H1 (cell line): Measurements from ENCODE around the gene NME4. TPM values are rescaled to one million over a fixed set of nuclear protein-coding genes. Genes with fewer than 3 reads are reported as not detected.

Experiments
- CTCF ChIA-PET: fragments of 300-600 bp; sonication (Branson Sonifier 250); formaldehyde crosslinking; loops from one replicate; lab custom pipeline; 2021; ENCODE audit not compliant: partially characterized antibody; lab: Charles Lee
- POLR2A ChIA-PET: fragments of 300-600 bp; sonication (Branson Sonifier 250); formaldehyde crosslinking; loops from one replicate; lab custom pipeline; 2021; ENCODE audit warnings: inconsistent platforms; ENCODE audit not compliant: partially characterized antibody; lab: Charles Lee
- DNase-seq, 2 experiments: peaks; one replicate each; pipeline versions ENCODE4 v3.0.0 to v3.0.0-alpha.2; 2010 to 2022; ENCODE audit warnings: low spot score in 2 of 2, low read depth in 1 of 2, mixed read lengths in 1 of 2
- FAIRE-seq: peaks from 2 replicates; lab custom pipeline; 2011; peaks lifted over from hg19 to GRCh38; lab: Jason Lieb, UNC
- H2AFZ ChIP-seq: 2 replicates; pipeline ENCODE4 v1.8.1; 2012; ENCODE audit warnings: low read length, inconsistent platforms
- H2AK5ac ChIP-seq: 2 replicates; pipeline ENCODE4 v1.6.1; 2013; ENCODE audit warnings: low read depth, low read length
- H2BK120ac ChIP-seq: replicated peaks from 2 replicates; pipeline ENCODE3; 2013; ENCODE audit warnings: low read depth, low read length, inconsistent platforms
- H2BK12ac ChIP-seq: 2 replicates; pipeline ENCODE4 v1.6.1; 2013; ENCODE audit warnings: low read depth, low read length
- H2BK15ac ChIP-seq: 2 replicates; pipeline ENCODE4 v1.6.1; 2013; ENCODE audit warnings: low read length
- H2BK20ac ChIP-seq: 2 replicates; pipeline ENCODE4 v1.6.1; 2013; ENCODE audit warnings: low read length
- H2BK5ac ChIP-seq: 2 replicates; pipeline ENCODE4 v1.6.1; 2013; ENCODE audit warnings: low read depth, low read length
- H3K14ac ChIP-seq: 2 replicates; pipeline ENCODE4 v1.6.1; 2013; ENCODE audit warnings: inconsistent platforms; ENCODE audit not compliant: insufficient read length
- H3K18ac ChIP-seq: 2 replicates; pipeline ENCODE4 v1.6.1; 2013; ENCODE audit warnings: low read length; ENCODE audit errors: extremely low read depth
- H3K23ac ChIP-seq: 2 replicates; pipeline ENCODE4 v1.6.1; 2013; ENCODE audit warnings: inconsistent platforms; ENCODE audit not compliant: insufficient read length
- H3K23me2 ChIP-seq: 2 replicates; pipeline ENCODE4 v1.6.1; 2013; ENCODE audit warnings: low read depth, low read length
- H3K27ac ChIP-seq: 2 replicates; pipeline ENCODE4 v1.6.1; 2011; ENCODE audit warnings: low read depth, low read length, inconsistent platforms
- H3K27me3 ChIP-seq, 4 experiments: replicated peaks in 1 of 4; 1 replicate in 1 of 4; 2 replicates in 3 of 4; pipeline versions ENCODE4 v1.6.1 to v1.8.1; 2011 to 2013; ENCODE audit warnings: low read length in 3 of 4, mild to moderate bottlenecking in 3 of 4, inconsistent platforms in 2 of 4, mixed read lengths in 2 of 4, moderate library complexity in 1 of 4; ENCODE audit not compliant: control insufficient read depth in 3 of 4, insufficient read depth in 3 of 4; ENCODE audit errors: extremely low read depth in 1 of 4
- H3K36me3 ChIP-seq, 4 experiments: 2 replicates each; pipeline versions ENCODE4 v1.6.1 to v1.8.1; 2011 to 2013; ENCODE audit warnings: mild to moderate bottlenecking in 4 of 4, low read length in 3 of 4, moderate library complexity in 2 of 4, control low read depth in 1 of 4, inconsistent platforms in 1 of 4; ENCODE audit not compliant: insufficient read depth in 4 of 4, control insufficient read depth in 2 of 4
- H3K4ac ChIP-seq: replicated peaks from 2 replicates; pipeline ENCODE3; 2013; ENCODE audit warnings: low read length, low read depth, mixed read lengths, inconsistent platforms; ENCODE audit not compliant: insufficient read length
- H3K4me1 ChIP-seq, 4 experiments: replicated peaks in 1 of 4; 1 replicate in 1 of 4; 2 replicates in 3 of 4; pipeline versions ENCODE4 v1.6.1 to v1.8.1; 2011 to 2013; ENCODE audit warnings: low read length in 3 of 4, inconsistent platforms in 2 of 4, mixed read lengths in 1 of 4; ENCODE audit not compliant: insufficient read depth in 4 of 4, control insufficient read depth in 3 of 4
- H3K4me2 ChIP-seq, 2 experiments: 2 replicates each; pipeline versions ENCODE4 v1.6.1 to v1.8.1; 2011 to 2013; ENCODE audit warnings: low read depth in 2 of 2, low read length in 2 of 2, control low read depth in 1 of 2, inconsistent platforms in 1 of 2, mild to moderate bottlenecking in 1 of 2; ENCODE audit not compliant: insufficient read depth in 1 of 2
- H3K4me3 ChIP-seq, 4 experiments: fragments of 200-600, 300-600 bp in 1 of 4; sonication (generic), shearing (Covaris generic), sonication (Bioruptor Twin) in 1 of 4; 2 replicates each; pipeline versions ENCODE4 v1.5.1 to v1.8.1; 2011 to 2016; ENCODE audit warnings: low read length in 4 of 4, low read depth in 3 of 4, control low read depth in 2 of 4, inconsistent platforms in 2 of 4, mild to moderate bottlenecking in 2 of 4, mixed read lengths in 1 of 4, moderate library complexity in 1 of 4; ENCODE audit not compliant: insufficient read depth in 2 of 4; ENCODE audit errors: extremely low read depth in 1 of 4
- H3K56ac ChIP-seq: replicated peaks from 2 replicates; pipeline ENCODE3; 2013; ENCODE audit warnings: low read depth, mild to moderate bottlenecking, mixed read lengths, low read length, inconsistent platforms; ENCODE audit not compliant: insufficient read length
- H3K79me1 ChIP-seq: 2 replicates; pipeline ENCODE4 v1.6.1; 2013; ENCODE audit warnings: low read depth, low read length, control low read depth
- H3K79me2 ChIP-seq, 2 experiments: 2 replicates each; pipeline versions ENCODE4 v1.6.1 to v1.8.1; 2012 to 2013; ENCODE audit warnings: low read length in 2 of 2, mild to moderate bottlenecking in 2 of 2, inconsistent platforms in 1 of 2; ENCODE audit not compliant: insufficient read depth in 2 of 2, control insufficient read depth in 1 of 2
- H3K9ac ChIP-seq, 4 experiments: replicated peaks in 1 of 4; 1 replicate in 1 of 4; 2 replicates in 3 of 4; pipeline versions ENCODE4 v1.6.1 to v1.8.1; 2011 to 2013; ENCODE audit warnings: low read depth in 3 of 4, low read length in 3 of 4, control low read depth in 2 of 4, mild to moderate bottlenecking in 2 of 4, moderate library complexity in 2 of 4, inconsistent platforms in 1 of 4; ENCODE audit errors: extremely low read depth in 1 of 4
- H3K9me3 ChIP-seq, 2 experiments: 2 replicates each; pipeline versions ENCODE4 v1.6.1 to v1.8.1; 2012 to 2013; ENCODE audit warnings: mild to moderate bottlenecking in 2 of 2, moderate library complexity in 2 of 2, control low read depth in 1 of 2, inconsistent platforms in 1 of 2, low read depth in 1 of 2, low read length in 1 of 2, mixed read lengths in 1 of 2; ENCODE audit not compliant: insufficient read depth in 2 of 2
- H4K20me1 ChIP-seq, 2 experiments: replicated peaks in 1 of 2; 2 replicates each; pipeline versions ENCODE3 to v1.8.1; 2011 to 2013; ENCODE audit warnings: inconsistent platforms in 2 of 2, low read length in 2 of 2, mild to moderate bottlenecking in 1 of 2; ENCODE audit not compliant: insufficient read depth in 2 of 2, control insufficient read depth in 1 of 2
- H4K5ac ChIP-seq: 2 replicates; pipeline ENCODE4 v1.6.1; 2013; ENCODE audit warnings: low read length, low read depth, mixed read lengths, inconsistent platforms; ENCODE audit not compliant: insufficient read length
- H4K8ac ChIP-seq: 2 replicates; pipeline ENCODE4 v1.8.0; 2013; ENCODE audit warnings: mild to moderate bottlenecking, moderate library complexity, low read length, inconsistent platforms; ENCODE audit not compliant: insufficient read depth; ENCODE audit errors: extremely low read depth
- H4K91ac ChIP-seq: replicated peaks from 2 replicates; pipeline ENCODE3; 2013; ENCODE audit warnings: low read length, mixed read lengths, inconsistent platforms; ENCODE audit not compliant: insufficient read length
- CEBPB ChIP-seq: IDR thresholded peaks from 2 replicates; pipeline ENCODE4 v1.6.1; 2012; ENCODE audit warnings: low read depth, low read length
- GABPA ChIP-seq: IDR thresholded peaks from 2 replicates; pipeline ENCODE4 v1.6.1; 2011; ENCODE audit warnings: mild to moderate bottlenecking, low read length, moderate library complexity, borderline replicate concordance; ENCODE audit not compliant: insufficient read depth
- KDM5A ChIP-seq: fragments of 200-600 bp; IDR thresholded peaks from 2 replicates; pipeline ENCODE4 v1.7.1; 2012; ENCODE audit warnings: mild to moderate bottlenecking, low read length, inconsistent platforms, mixed read lengths
- WGBS, 2 experiments: shearing (Covaris generic) in 1 of 2; methylation state at CpG; one replicate each; pipeline versions ENCODE4 v1.1.6 to v1.1.7; 2013 to 2015; ENCODE audit warnings: low lambda C conversion rate in 2 of 2, mixed read lengths in 2 of 2, inconsistent platforms in 1 of 2, low coverage in 1 of 2, missing lambda C conversion rate in 1 of 2; ENCODE audit not compliant: insufficient replicate concordance in 2 of 2, insufficient coverage in 1 of 2, insufficient read length in 1 of 2; ENCODE audit errors: extremely low coverage in 1 of 2, missing lambda C conversion rate in 1 of 2; 5-methylcytosine and 5-hydroxymethylcytosine counted together
- polyA plus RNA-seq, 7 experiments: library from polyadenylated mRNA; depleted of rRNA in 3 of 7; stranded (reverse) in 5 of 7; unstranded in 2 of 7; fragments of >200 nt in 5 of 7; fragments of 200-250 nt in 2 of 7; gene quantifications; 1 replicate in 5 of 7; 2 replicates in 1 of 7; 4 replicates in 1 of 7; pipeline versions ENCODE4 v1.2.1 to v1.2.3, GENCODE V29; 2011 to 2013; ENCODE audit warnings: missing spikeins in 2 of 7, mixed read lengths in 2 of 7
- total RNA-seq: library from RNA; stranded (reverse); fragmentation: NEBNext Ultra II Directional; extraction: Animal tissue kit (Norgen Biotek cat#: 25700); gene quantifications from 2 replicates; pipeline ENCODE4 v1.2.1, GENCODE V29; 2021

The NME4 gene
- total and polyA plus RNA-seq, 2 of the 8 experiments (the other 6 are each of a cell fraction or from before 2014, with no cell fraction given): 408 to 863 TPM

GRCh38 chr16:359067-359763 is 37.8 kb upstream of the NME4 start:
- Histone ChIP-seq H2BK15ac (no peak overlapping the region), H3K79me2 (no peaks in the 10 kb centered on the region), H3K9ac (no peak overlapping the region), H2BK120ac (no peak overlapping the region), H4K91ac (no peak overlapping the region), H3K79me1 (no peaks in the 10 kb centered on the region), H2BK12ac (no peak overlapping the region), H2BK20ac (no peak overlapping the region), H4K5ac (no peak overlapping the region), H3K4me1 (no peaks in the 10 kb centered on the region; a peak in 2 of 7 replicates), H3K14ac (no peak overlapping the region), H3K4me2 (no peak overlapping the region), H3K4ac (no peak overlapping the region), H3K27ac (no peak overlapping the region), H2BK5ac (no peak overlapping the region), H4K8ac (no peak overlapping the region), H3K4me3 (no peak overlapping the region), H3K18ac (no peak overlapping the region), H3K23me2 (no peaks in the 10 kb centered on the region), H2AFZ (no peak overlapping the region), H3K56ac (no peak overlapping the region), H4K20me1 (peaks cover 0 to 3% of the 10 kb centered on the region in 2 experiments), H3K23ac (no peak overlapping the region), H3K36me3 (no peaks in the 10 kb centered on the region), H3K9me3 (no peaks in the 10 kb centered on the region), H2AK5ac (no peak overlapping the region), H3K27me3 (no peaks in the 10 kb centered on the region)
- no peak for FAIRE-seq
- 96% methylated on average over 15 of the region's 19 CpGs; no CpG with 5 or more reads in 1 of the 2 experiments for WGBS, 2 experiments
- ChIA-PET CTCF (no interaction called here), POLR2A (interaction anchor here (0.9 to 1.3 kb wide), 2 partner anchors 131 to 172 kb away, joined by 3 read pairs; no protein-coding TSS in a partner anchor)
- TF ChIP-seq CEBPB: no peak
- no peak for TF ChIP-seq GABPA
- no peak for TF ChIP-seq KDM5A
- DNase-seq: no peak
